ENCODE measurements around the gene FAM221A.

- TF ChIP-seq, protein P1, sequence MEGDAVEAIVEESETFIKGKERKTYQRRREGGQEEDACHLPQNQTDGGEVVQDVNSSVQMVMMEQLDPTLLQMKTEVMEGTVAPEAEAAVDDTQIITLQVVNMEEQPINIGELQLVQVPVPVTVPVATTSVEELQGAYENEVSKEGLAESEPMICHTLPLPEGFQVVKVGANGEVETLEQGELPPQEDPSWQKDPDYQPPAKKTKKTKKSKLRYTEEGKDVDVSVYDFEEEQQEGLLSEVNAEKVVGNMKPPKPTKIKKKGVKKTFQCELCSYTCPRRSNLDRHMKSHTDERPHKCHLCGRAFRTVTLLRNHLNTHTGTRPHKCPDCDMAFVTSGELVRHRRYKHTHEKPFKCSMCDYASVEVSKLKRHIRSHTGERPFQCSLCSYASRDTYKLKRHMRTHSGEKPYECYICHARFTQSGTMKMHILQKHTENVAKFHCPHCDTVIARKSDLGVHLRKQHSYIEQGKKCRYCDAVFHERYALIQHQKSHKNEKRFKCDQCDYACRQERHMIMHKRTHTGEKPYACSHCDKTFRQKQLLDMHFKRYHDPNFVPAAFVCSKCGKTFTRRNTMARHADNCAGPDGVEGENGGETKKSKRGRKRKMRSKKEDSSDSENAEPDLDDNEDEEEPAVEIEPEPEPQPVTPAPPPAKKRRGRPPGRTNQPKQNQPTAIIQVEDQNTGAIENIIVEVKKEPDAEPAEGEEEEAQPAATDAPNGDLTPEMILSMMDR (IDR thresholded peaks at IDR 0.05) = no peak
- TF ChIP-seq POLR2A (IDR thresholded peaks at IDR 0.05) = no peak
Observed at GRCh38 chr7:23655433-23655832, 24.6 kb upstream of the FAM221A start.
